Iris pigment epithelial cell (primary cell): ENCODE data around the gene ZNF300.
"Not testable (repeated sequence)": the region's sequence is repeated elsewhere in the genome, so short reads cannot be mapped to it uniquely, and the experiment has no call there.

Experiments used
- DNase-seq: peaks from one replicate; pipeline ENCODE4 v3.0.0-alpha.2; 2011; ENCODE audit warnings: low read depth

ZNF300 gene

GRCh38 chr5:150845185-150845859, 59.5 kb downstream of the ZNF300 start:
- DNase-seq, result not testable (repeated sequence)
